HFF-Myc (cell line): ENCODE data around the gene MIX23.

Experiments used
- DNase-seq: peaks from one replicate; pipeline ENCODE4 v3.0.0-alpha.2; 2011; ENCODE audit warnings: low read depth; ENCODE audit errors: extremely low read depth
- H3K4me3 ChIP-seq: replicated peaks from 2 replicates; pipeline ENCODE4 v1.5.1; 2011; ENCODE audit warnings: low read depth, mild to moderate bottlenecking, control low read depth, low read length
- TF ChIP-seq, protein P1 (sequence below): IDR thresholded peaks from 2 replicates; pipeline ENCODE4 v1.5.1; 2012; ENCODE audit warnings: mild to moderate bottlenecking, low read depth, low read length, control low read depth; ENCODE audit errors: missing control alignments

Gene MIX23

GRCh38 chr3:122315619-122316018, 67.4 kb downstream of the MIX23 start:
- TF ChIP-seq, protein P1, sequence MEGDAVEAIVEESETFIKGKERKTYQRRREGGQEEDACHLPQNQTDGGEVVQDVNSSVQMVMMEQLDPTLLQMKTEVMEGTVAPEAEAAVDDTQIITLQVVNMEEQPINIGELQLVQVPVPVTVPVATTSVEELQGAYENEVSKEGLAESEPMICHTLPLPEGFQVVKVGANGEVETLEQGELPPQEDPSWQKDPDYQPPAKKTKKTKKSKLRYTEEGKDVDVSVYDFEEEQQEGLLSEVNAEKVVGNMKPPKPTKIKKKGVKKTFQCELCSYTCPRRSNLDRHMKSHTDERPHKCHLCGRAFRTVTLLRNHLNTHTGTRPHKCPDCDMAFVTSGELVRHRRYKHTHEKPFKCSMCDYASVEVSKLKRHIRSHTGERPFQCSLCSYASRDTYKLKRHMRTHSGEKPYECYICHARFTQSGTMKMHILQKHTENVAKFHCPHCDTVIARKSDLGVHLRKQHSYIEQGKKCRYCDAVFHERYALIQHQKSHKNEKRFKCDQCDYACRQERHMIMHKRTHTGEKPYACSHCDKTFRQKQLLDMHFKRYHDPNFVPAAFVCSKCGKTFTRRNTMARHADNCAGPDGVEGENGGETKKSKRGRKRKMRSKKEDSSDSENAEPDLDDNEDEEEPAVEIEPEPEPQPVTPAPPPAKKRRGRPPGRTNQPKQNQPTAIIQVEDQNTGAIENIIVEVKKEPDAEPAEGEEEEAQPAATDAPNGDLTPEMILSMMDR = no peak
- no peak for DNase-seq
- H3K4me3 ChIP-seq = no peak overlapping the region

GRCh38 chr3:122314228-122314876, 68.7 kb downstream of the MIX23 start:
- DNase-seq = no peak
- TF ChIP-seq, protein P1 = no peak
- H3K4me3 ChIP-seq = no peak overlapping the region

DNA sequence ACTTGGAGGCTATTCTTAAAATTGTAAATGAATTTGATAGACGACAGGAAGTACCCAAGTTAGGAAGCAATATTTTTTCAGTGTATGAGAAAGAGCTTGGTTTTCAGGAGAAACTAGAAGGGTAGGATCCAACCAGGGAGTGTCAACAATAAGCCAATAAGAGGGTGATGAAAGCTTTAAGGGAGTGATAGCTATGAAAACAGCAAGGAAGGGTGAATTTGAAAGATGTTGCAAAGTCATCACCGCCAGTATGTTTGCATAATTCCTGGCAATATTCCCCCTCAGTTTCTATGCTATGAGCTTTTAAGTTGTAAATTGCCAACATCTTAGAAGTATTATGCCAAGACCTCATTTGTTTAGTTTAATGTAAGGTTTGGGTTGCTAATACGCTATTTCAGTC, 69.8 kb downstream of the MIX23 start:
- H3K4me3 ChIP-seq = no peak overlapping the region
- no peak for DNase-seq
- TF ChIP-seq, protein P1 = no peak

DNA sequence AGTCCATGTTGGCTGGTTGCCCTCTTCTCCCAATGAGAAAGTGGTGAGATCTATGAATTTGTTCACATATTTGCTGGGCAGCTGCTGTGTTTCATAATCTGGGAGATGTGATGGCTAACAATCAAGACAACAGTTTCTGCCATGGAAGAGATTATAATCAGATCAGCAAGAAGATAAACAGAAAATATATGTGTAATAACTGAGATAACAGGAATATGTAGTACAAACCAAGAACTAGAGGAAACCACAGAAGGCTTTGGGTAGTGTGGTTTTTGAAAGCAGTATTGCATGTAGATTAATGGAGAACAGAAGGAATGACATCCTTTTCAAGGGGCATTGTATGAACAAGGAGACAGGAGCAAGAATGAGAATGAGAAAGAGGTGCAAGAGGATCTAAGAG, 70.2 kb downstream of the MIX23 start:
- DNase-seq = no peak
- no peak overlapping the region for H3K4me3 ChIP-seq
- TF ChIP-seq, protein P1 = no peak

DNA sequence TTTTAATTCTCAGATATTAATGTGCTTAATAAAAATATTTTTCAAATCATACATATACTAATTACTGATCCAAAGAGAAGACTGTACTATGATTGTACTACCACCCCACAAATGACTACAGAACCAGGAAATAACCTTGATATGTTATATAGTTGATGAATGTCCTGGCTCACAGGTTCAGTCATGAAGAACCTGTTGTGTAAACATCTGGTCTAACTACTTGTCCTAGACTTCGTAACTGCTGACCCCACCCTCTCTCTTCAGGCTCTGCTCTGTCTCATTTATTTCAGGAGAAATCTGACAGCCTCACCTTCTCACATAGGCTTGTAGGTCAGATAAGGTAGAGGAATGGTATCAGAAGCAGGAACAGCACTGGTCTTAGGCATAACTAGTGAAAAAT, 72.7 kb downstream of the MIX23 start:
- TF ChIP-seq, protein P1 = no peak
- no peak for DNase-seq
- no peak overlapping the region for H3K4me3 ChIP-seq
